HepG2 (cell line): ENCODE results near the gene UBAC2. TPM values are rescaled to one million over a fixed set of nuclear protein-coding genes. Genes with fewer than 3 reads are reported as not detected.

Source experiments
- ATAC-seq: fragments of 200-7000 bp; cut with Tn5 transposase; 3 replicates; pipeline ENCODE4 v1.9.1; 2020; ENCODE audit warnings: mild to moderate bottlenecking, moderate library complexity
- BruUV-seq: library from RNA; stranded (reverse); fragments of 400-500 nt; replicated peaks from 2 replicates; lab custom pipeline; 2021; lab: Mats Ljungman, UMichigan
- CTCF ChIA-PET: fragments of 300-600 bp; formaldehyde crosslinking; extraction: SDS; loops from one replicate; lab custom pipeline; 2021; ENCODE audit warnings: low total read pairs, inconsistent platforms, low intra/inter-chr PET ratio; lab: Yijun Ruan, JAX
- POLR2A ChIA-PET: fragments of 350-600 bp; sonication (Branson Sonifier 250); formaldehyde crosslinking; loops from one replicate; lab custom pipeline; 2020; ENCODE audit warnings: antibody characterized with exemption, inconsistent platforms; lab: Yijun Ruan, JAX
- DNase-seq: peaks from one replicate; pipeline ENCODE4 v3.0.0-alpha.2; 2015; ENCODE audit warnings: low spot score
- FAIRE-seq: peaks from 3 replicates; lab custom pipeline; 2011; peaks lifted over from hg19 to GRCh38; lab: Jason Lieb, UNC
- H2AFZ ChIP-seq: one replicate; pipeline ENCODE4 v1.6.1; 2011; ENCODE audit warnings: low read length, inconsistent platforms
- H3K27ac ChIP-seq: fragments of 300-600 bp; 3 replicates; pipeline ENCODE4 v1.8.0; 2011; ENCODE audit warnings: mixed run types, mild to moderate bottlenecking, mixed read lengths, low read length, inconsistent platforms; ENCODE audit not compliant: insufficient read depth; ENCODE audit errors: extremely low read length
- H3K27me3 ChIP-seq, 2 experiments: fragments of 200-600 bp in 1 of 2; 2 replicates in 1 of 2; 3 replicates in 1 of 2; pipeline versions ENCODE4 v1.6.0 to v1.8.0; 2011; ENCODE audit warnings: low read length in 2 of 2, mild to moderate bottlenecking in 2 of 2, moderate library complexity in 2 of 2, inconsistent platforms in 1 of 2; ENCODE audit not compliant: insufficient read depth in 2 of 2, control insufficient read depth in 1 of 2
- H3K36me3 ChIP-seq, 2 experiments: fragments of 200-600 bp in 1 of 2; replicated peaks in 1 of 2; 2 replicates in 1 of 2; 3 replicates in 1 of 2; pipeline versions ENCODE4 v1.5.1 to v1.8.0; 2011; ENCODE audit warnings: low read length in 2 of 2, inconsistent platforms in 1 of 2; ENCODE audit not compliant: insufficient read depth in 2 of 2, control insufficient read depth in 1 of 2
- H3K4me1 ChIP-seq: 2 replicates; pipeline ENCODE4 v1.5.1; 2012; ENCODE audit warnings: low read length, inconsistent platforms; ENCODE audit not compliant: insufficient read depth
- H3K4me2 ChIP-seq: 2 replicates; pipeline ENCODE4 v1.6.0; 2011; ENCODE audit warnings: low read depth, low read length, inconsistent platforms
- H3K4me3 ChIP-seq, 3 experiments: fragments of 200-600 bp in 1 of 3; sonication (generic), shearing (Covaris generic) in 1 of 3; replicated peaks in 1 of 3; 2 replicates each; pipeline ENCODE4 v1.5.1; 2011 to 2016; ENCODE audit warnings: low read length in 3 of 3, inconsistent platforms in 2 of 3, low read depth in 2 of 3, mild to moderate bottlenecking in 2 of 3, control low read depth in 1 of 3, mixed read lengths in 1 of 3; ENCODE audit not compliant: insufficient read depth in 1 of 3
- H3K79me2 ChIP-seq: one replicate; pipeline ENCODE4 v1.6.1; 2011; ENCODE audit warnings: low read length, inconsistent platforms; ENCODE audit not compliant: insufficient read depth
- H3K9ac ChIP-seq: 2 replicates; pipeline ENCODE4 v1.6.0; 2011; ENCODE audit warnings: mild to moderate bottlenecking, low read depth, low read length, inconsistent platforms; ENCODE audit not compliant: insufficient read depth
- H3K9me3 ChIP-seq: 2 replicates; pipeline ENCODE4 v1.5.1; 2012; ENCODE audit warnings: mild to moderate bottlenecking, low read length
- H4K20me1 ChIP-seq: 2 replicates; pipeline ENCODE4 v1.6.0; 2011; ENCODE audit warnings: inconsistent platforms, mild to moderate bottlenecking, low read length, moderate library complexity; ENCODE audit not compliant: insufficient read depth
- ATF3 ChIP-seq: sonication (generic); formaldehyde crosslinking; IDR thresholded peaks from 2 replicates; pipeline ENCODE4 v1.4.0; 2020; ENCODE audit warnings: missing genetic modification reagents
- CBX2 ChIP-seq, 2 experiments: fragments of 200-600 bp in 1 of 2; sonication (generic); formaldehyde crosslinking in 1 of 2; IDR thresholded peaks; 2 replicates each; pipeline versions ENCODE4 v1.7.0 to v1.8.1; 2018 to 2022; ENCODE audit warnings: low read depth in 2 of 2, low read length in 1 of 2, mild to moderate bottlenecking in 1 of 2, missing genetic modification reagents in 1 of 2
- GTF2F1 ChIP-seq: fragments of 150-350 bp; IDR thresholded peaks from 2 replicates; pipeline ENCODE4 v1.6.1; 2014; ENCODE audit warnings: low read length
- GZF1 ChIP-seq: sonication (generic); formaldehyde crosslinking; IDR thresholded peaks from 2 replicates; pipeline ENCODE4 v1.5.1; 2020; ENCODE audit warnings: mild to moderate bottlenecking, missing genetic modification reagents
- KLF6 ChIP-seq: IDR thresholded peaks from 2 replicates; pipeline ENCODE4 v1.8.0; 2016; ENCODE audit warnings: missing biosample characterization, missing genetic modification reagents
- NFKBIZ ChIP-seq: IDR thresholded peaks from 2 replicates; pipeline ENCODE4 v1.6.1; 2018; ENCODE audit warnings: missing genetic modification reagents, missing compliant biosample characterization
- NONO ChIP-seq, 2 experiments: fragments of 450-650 bp in 1 of 2; sonication (generic) in 1 of 2; formaldehyde crosslinking in 1 of 2; IDR thresholded peaks in 1 of 2; conservative IDR thresholded peaks in 1 of 2; 2 replicates each; pipeline versions ENCODE4 v1.6.1 to v1.8.0; 2017 to 2022; ENCODE audit warnings: mild to moderate bottlenecking in 1 of 2, missing genetic modification reagents in 1 of 2, moderate library complexity in 1 of 2
- NPAS2 ChIP-seq: sonication (generic); formaldehyde crosslinking; IDR thresholded peaks from 2 replicates; pipeline ENCODE4 v1.8.0; 2022; ENCODE audit warnings: mild to moderate bottlenecking, missing genetic modification reagents, borderline replicate concordance
- SAFB2 ChIP-seq: sonication (generic); formaldehyde crosslinking; IDR thresholded peaks from 2 replicates; pipeline ENCODE4 v1.5.1; 2020; ENCODE audit warnings: missing genetic modification reagents, low read depth, mild to moderate bottlenecking, borderline replicate concordance
- SOX6 ChIP-seq, 2 experiments: fragments of 450-650 bp in 1 of 2; sonication (generic) in 1 of 2; formaldehyde crosslinking in 1 of 2; IDR thresholded peaks; 2 replicates each; pipeline versions ENCODE4 v1.4.0 to v1.6.1; 2017 to 2020; ENCODE audit warnings: antibody characterized with exemption in 1 of 2, mild to moderate bottlenecking in 1 of 2, missing genetic modification reagents in 1 of 2
- ZFP1 ChIP-seq: IDR thresholded peaks from 2 replicates; pipeline ENCODE4 v1.6.1; 2016
- ZNF17 ChIP-seq: sonication (generic); formaldehyde crosslinking; IDR thresholded peaks from 2 replicates; pipeline ENCODE4 v1.5.0; 2020; ENCODE audit warnings: mild to moderate bottlenecking, missing genetic modification reagents
- ZNF737 ChIP-seq: sonication (generic); formaldehyde crosslinking; IDR thresholded peaks from 2 replicates; pipeline ENCODE4 v1.5.0; 2020; ENCODE audit warnings: missing genetic modification reagents, mild to moderate bottlenecking, borderline replicate concordance
- WGBS: methylation state at CpG from one replicate; pipeline ENCODE4 v1.1.6; 2017; ENCODE audit warnings: low lambda C conversion rate; 5-methylcytosine and 5-hydroxymethylcytosine counted together
- in situ Hi-C: cut with HindIII; loops from 2 replicates; pipeline ENCODE4 v1.10.0; 2017; ENCODE audit warnings: low pct_unique_long_range_greater_than_20kb; ENCODE audit not compliant: extremely low pct_ligation_motif_present
- intact Hi-C: fragments of 100-400 bp; cut with micrococcal nuclease; formaldehyde crosslinking; loops from one replicate; pipeline ENCODE4 v1.10.0; 2022; ENCODE audit not compliant: unreplicated experiment
- polyA plus RNA-seq, 8 experiments: library from polyadenylated mRNA; depleted of rRNA in 3 of 8; stranded (reverse) in 7 of 8; unstranded in 1 of 8; fragments of >200 nt; fragmentation: Illumina TruSeq in 4 of 8; extraction: Trizol in 4 of 8; gene quantifications; 2 replicates each; pipeline versions ENCODE4 v1.2.1 to v1.2.3, GENCODE V29; 2011 to 2016; ENCODE audit warnings: low read depth in 4 of 8, missing spikeins in 1 of 8, mixed read lengths in 1 of 8; ENCODE audit not compliant: insufficient read depth in 1 of 8
- total RNA-seq, 5 experiments: library from RNA; depleted of rRNA; stranded (reverse); fragments of >200 nt; fragmentation: Illumina TruSeq; extraction: Trizol; gene quantifications; 2 replicates each; pipeline ENCODE4 v1.2.3, GENCODE V29; 2016; ENCODE audit warnings: low read depth in 1 of 5

The UBAC2 gene
- total and polyA plus RNA-seq, 2 of the 13 experiments (the other 11 are each of a cell fraction or from before 2014, with no cell fraction given), result 61.3 to 80.8 TPM

- TF ChIP-seq NFKBIZ (no peak), CBX2 (IDR thresholded peaks at IDR 0.05; ENCODE audit: low read depth, low read length) (no peak), CBX2 (CRISPR knock-in tag; IDR thresholded peaks at IDR 0.05; ENCODE audit: low read depth) (no peak), NPAS2 (CRISPR knock-in tag) (no peak), SOX6 (IDR thresholded peaks at IDR 0.05) (no peak), SOX6 (CRISPR knock-in tag; IDR thresholded peaks at IDR 0.05) (no peak), KLF6 (CRISPR knock-in tag) (no peak), GTF2F1 (no peak), ATF3 (no peak), NONO (IDR thresholded peaks at IDR 0.05) (no peak), NONO (CRISPR knock-in tag; conservative IDR thresholded peaks at IDR 0.05) (no peak), ZNF737 (no peak), ZFP1 (CRISPR knock-in tag) (no peak), GZF1 (CRISPR knock-in tag) (no peak), SAFB2 (no peak), ZNF17 (CRISPR knock-in tag) (no peak)
- TF ChIP-seq, all 625 proteins: peak for 0
- Histone ChIP-seq H4K20me1 (no peaks in the 10 kb centered on the region), H3K9me3 (no peaks in the 10 kb centered on the region), H3K79me2 (no peaks in the 10 kb centered on the region), H2AFZ (no peak overlapping the region), H3K27ac (no peak overlapping the region), H3K4me3 (no peak overlapping the region), H3K9ac (no peak overlapping the region), H3K4me2 (no peak overlapping the region), H3K36me3 (no peaks in the 10 kb centered on the region), H3K4me1 (no peaks in the 10 kb centered on the region), H3K27me3 (no peaks in the 10 kb centered on the region)
- FAIRE-seq (no peak), DNase-seq (no peak), ATAC-seq (no peak)
- POLR2A ChIA-PET, result no interaction called here
- WGBS, result 28% methylated on average over 4 of the region's 4 CpGs
- in situ Hi-C loops, result no loop called here
- CTCF ChIA-PET, result no interaction called here
- BruUV-seq, result no TSS peak
- intact Hi-C loops, result no loop called here
Measured at GRCh38 chr13:99160415-99160814, 40.2 kb upstream of the UBAC2 start.
